ENCODE data around the gene PEAK3. TPM values are rescaled to one million over a fixed set of nuclear protein-coding genes. Genes with fewer than 3 reads are reported as not detected.

The PEAK3 gene
- total and polyA plus RNA-seq, 4 donors = 0.31 to 7.4 (median 3.8) TPM

- H3K4me1 ChIP-seq (ENCODE audit: control insufficient read depth in 5 of 5, insufficient read depth in 5 of 5, low read length in 5 of 5) = peaks cover 17 to 43% (median 21%) of the 10 kb centered on the region in 5 donors
- H3K27me3 ChIP-seq (ENCODE audit: control insufficient read depth in 3 of 3, insufficient read depth in 3 of 3, low read length in 2 of 3) = no peaks in the 10 kb centered on the region
- H3K27ac ChIP-seq (ENCODE audit: low read depth in 1 of 2, low read length in 1 of 2) = peak overlapping the region; percentile 96 to 99
- peaks cover 0 to 27% (median 3%) of the 10 kb centered on the region in 4 donors for H3K36me3 ChIP-seq (ENCODE audit: control insufficient read depth in 4 of 4, insufficient read depth in 4 of 4, low read length in 4 of 4)
- no peaks in the 10 kb centered on the region for H3K9me3 ChIP-seq (ENCODE audit: control insufficient read depth in 4 of 4, insufficient read depth in 3 of 4, low read length in 3 of 4)
- TF ChIP-seq, protein P1, sequence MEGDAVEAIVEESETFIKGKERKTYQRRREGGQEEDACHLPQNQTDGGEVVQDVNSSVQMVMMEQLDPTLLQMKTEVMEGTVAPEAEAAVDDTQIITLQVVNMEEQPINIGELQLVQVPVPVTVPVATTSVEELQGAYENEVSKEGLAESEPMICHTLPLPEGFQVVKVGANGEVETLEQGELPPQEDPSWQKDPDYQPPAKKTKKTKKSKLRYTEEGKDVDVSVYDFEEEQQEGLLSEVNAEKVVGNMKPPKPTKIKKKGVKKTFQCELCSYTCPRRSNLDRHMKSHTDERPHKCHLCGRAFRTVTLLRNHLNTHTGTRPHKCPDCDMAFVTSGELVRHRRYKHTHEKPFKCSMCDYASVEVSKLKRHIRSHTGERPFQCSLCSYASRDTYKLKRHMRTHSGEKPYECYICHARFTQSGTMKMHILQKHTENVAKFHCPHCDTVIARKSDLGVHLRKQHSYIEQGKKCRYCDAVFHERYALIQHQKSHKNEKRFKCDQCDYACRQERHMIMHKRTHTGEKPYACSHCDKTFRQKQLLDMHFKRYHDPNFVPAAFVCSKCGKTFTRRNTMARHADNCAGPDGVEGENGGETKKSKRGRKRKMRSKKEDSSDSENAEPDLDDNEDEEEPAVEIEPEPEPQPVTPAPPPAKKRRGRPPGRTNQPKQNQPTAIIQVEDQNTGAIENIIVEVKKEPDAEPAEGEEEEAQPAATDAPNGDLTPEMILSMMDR (IDR thresholded peaks at IDR 0.05; ENCODE audit: control extremely low read depth, extremely low read depth) = no peak
- WGBS, 2 donors = 0% methylated on average over 16 to 28 of the region's 28 CpGs
- no peak overlapping the region for H3K9ac ChIP-seq (ENCODE audit: insufficient read depth in 1 of 2, low read length in 2 of 2)
- DNase-seq (no peak), ATAC-seq (ENCODE audit: insufficient read depth, low FRiP score) (no peak)
- H3K4me3 ChIP-seq = peak overlapping the region; percentile 81
These were observed 46.0 kb downstream of the PEAK3 start for GRCh38 chr19:2236064-2236313.

DNA sequence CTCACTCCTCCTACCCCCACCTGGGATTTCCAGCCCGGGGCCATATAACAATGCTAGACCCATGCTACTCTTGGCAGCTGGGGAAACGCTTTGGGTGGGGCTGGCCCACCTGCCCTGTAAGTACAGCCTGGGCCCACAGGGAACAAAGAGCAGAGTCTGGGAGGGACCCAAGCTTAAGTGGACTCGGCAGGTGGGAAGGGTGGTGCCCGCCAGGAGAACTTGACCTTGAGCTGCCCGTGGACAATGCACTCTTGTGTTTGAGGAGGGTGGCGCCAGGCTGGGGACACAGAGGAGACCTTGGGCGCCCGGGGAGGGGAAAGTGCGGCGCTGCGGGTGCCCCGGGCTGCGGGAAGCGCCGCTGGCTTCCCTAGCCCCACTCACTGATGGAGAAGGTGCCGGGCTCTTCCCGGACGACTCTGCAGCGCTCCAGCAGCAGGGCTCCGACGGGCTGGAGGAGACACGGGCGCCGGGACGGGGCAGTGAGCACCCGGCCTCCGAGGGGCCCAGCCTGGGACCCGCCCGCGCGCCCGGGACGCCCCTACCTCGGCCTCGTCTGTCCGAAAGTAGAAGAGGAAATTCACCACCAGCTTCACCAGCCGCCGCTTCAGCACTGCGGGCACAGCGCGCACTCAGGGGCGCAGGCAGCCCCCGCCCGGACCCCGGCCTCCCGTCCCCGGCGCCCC is 46.5 kb downstream of the PEAK3 start:
- DNase-seq (peak in 1 of 3 donors; percentile 24), ATAC-seq (ENCODE audit: insufficient read depth, low FRiP score) (peak; percentile 1)
- TF ChIP-seq, protein P1 (IDR thresholded peaks at IDR 0.05; ENCODE audit: control extremely low read depth, extremely low read depth) = no peak
- no peaks in the 10 kb centered on the region for H3K9me3 ChIP-seq (ENCODE audit: control insufficient read depth in 4 of 4, insufficient read depth in 3 of 4, low read length in 3 of 4)
- H3K27me3 ChIP-seq (ENCODE audit: control insufficient read depth in 3 of 3, insufficient read depth in 3 of 3, low read length in 2 of 3) = no peaks in the 10 kb centered on the region
- H3K36me3 ChIP-seq (ENCODE audit: control insufficient read depth in 4 of 4, insufficient read depth in 4 of 4, low read length in 4 of 4) = peaks cover 0 to 31% (median 3%) of the 10 kb centered on the region in 4 donors
- peaks cover 13 to 38% (median 18%) of the 10 kb centered on the region in 5 donors for H3K4me1 ChIP-seq (ENCODE audit: control insufficient read depth in 5 of 5, insufficient read depth in 5 of 5, low read length in 5 of 5)
- H3K4me3 ChIP-seq = peak overlapping the region; percentile 81
- peak overlapping the region; percentile 96 to 99 for H3K27ac ChIP-seq (ENCODE audit: low read depth in 1 of 2, low read length in 1 of 2)
- WGBS, 2 donors = 1 to 2% methylated on average over 28 to 48 of the region's 48 CpGs
- H3K9ac ChIP-seq (ENCODE audit: insufficient read depth in 1 of 2, low read length in 2 of 2) = peak overlapping the region in 1 of 2 donors; percentile 61

DNA sequence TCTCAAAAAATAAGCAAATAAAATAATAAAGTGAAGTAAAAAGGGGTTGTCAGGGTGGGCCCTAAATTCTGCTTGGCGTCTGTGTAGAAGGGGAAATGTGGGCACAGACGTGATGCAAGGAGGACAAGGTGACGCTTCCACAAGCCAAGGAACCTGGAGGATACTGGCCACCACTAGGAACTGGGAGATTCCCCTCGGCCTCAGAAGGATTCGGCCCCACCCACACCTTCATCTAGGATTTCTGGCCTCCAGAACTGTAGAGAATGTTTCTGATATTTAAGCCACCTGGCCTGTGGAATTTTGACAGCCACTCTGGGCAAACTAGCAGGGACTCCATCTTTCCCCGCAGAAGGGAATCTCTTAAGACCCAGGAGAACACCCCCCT is 47.0 kb downstream of the PEAK3 start:
- Histone ChIP-seq H3K36me3 (ENCODE audit: control insufficient read depth in 4 of 4, insufficient read depth in 4 of 4, low read length in 4 of 4) (peaks cover 0 to 36% (median 6%) of the 10 kb centered on the region in 4 donors), H3K27ac (ENCODE audit: low read depth in 1 of 2, low read length in 1 of 2) (peak overlapping the region; percentile 13 to 96), H3K4me3 (peak overlapping the region; percentile 81), H3K9me3 (ENCODE audit: control insufficient read depth in 4 of 4, insufficient read depth in 3 of 4, low read length in 3 of 4) (no peaks in the 10 kb centered on the region), H3K4me1 (ENCODE audit: control insufficient read depth in 5 of 5, insufficient read depth in 5 of 5, low read length in 5 of 5) (peaks cover 10 to 33% (median 15%) of the 10 kb centered on the region in 5 donors), H3K9ac (ENCODE audit: insufficient read depth in 1 of 2, low read length in 2 of 2) (no peak overlapping the region), H3K27me3 (ENCODE audit: control insufficient read depth in 3 of 3, insufficient read depth in 3 of 3, low read length in 2 of 3) (no peaks in the 10 kb centered on the region)
- 40 to 52% methylated on average over 6 of the region's 6 CpGs for WGBS, 2 donors
- no peak for DNase-seq
- no peak for ATAC-seq (ENCODE audit: insufficient read depth, low FRiP score)
- TF ChIP-seq, protein P1 (IDR thresholded peaks at IDR 0.05; ENCODE audit: control extremely low read depth, extremely low read depth) = no peak
